GM12878 (cell line): Measurements from ENCODE around the gene KLHL8. TPM values are rescaled to one million over a fixed set of nuclear protein-coding genes. Genes with fewer than 3 reads are reported as not detected.

ENCODE experiments used
- ATAC-seq: fragments of 200-7000 bp; cut with Tn5 transposase; 3 replicates; pipeline ENCODE4 v1.9.1; 2020; ENCODE audit warnings: mild to moderate bottlenecking, moderate library complexity
- BruUV-seq: library from RNA; stranded (reverse); fragments of 400-500 nt; replicated peaks from 2 replicates; lab custom pipeline; 2021; lab: Mats Ljungman, UMichigan
- CTCF ChIA-PET: fragments of 300-600 bp; sonication (Branson Sonifier 250); formaldehyde crosslinking; extraction: SDS; loops from one replicate; lab custom pipeline; 2021; ENCODE audit warnings: inconsistent platforms; lab: Yijun Ruan, JAX
- POLR2A ChIA-PET: fragments of 350-600 bp; formaldehyde crosslinking; extraction: SDS; loops from one replicate; lab custom pipeline; 2021; ENCODE audit warnings: inconsistent platforms; lab: Charles Lee
- RAD21 ChIA-PET: fragments of 300-600 bp; sonication (Branson Sonifier 250); formaldehyde crosslinking; loops from one replicate; lab custom pipeline; 2023; ENCODE audit warnings: antibody characterized with exemption; ENCODE audit not compliant: unreplicated experiment; lab: Charles Lee
- SMC1A ChIA-PET: fragments of 300-600 bp; sonication (Branson Sonifier 250); formaldehyde crosslinking; loops from one replicate; lab custom pipeline; 2023; ENCODE audit not compliant: unreplicated experiment, uncharacterized antibody; lab: Charles Lee
- DNase-seq: peaks from one replicate; pipeline ENCODE4 v3.0.0-alpha.2; 2011; ENCODE audit warnings: low read depth, low spot score
- FAIRE-seq: peaks from 3 replicates; lab custom pipeline; 2011; peaks lifted over from hg19 to GRCh38; lab: Jason Lieb, UNC
- H2AFZ ChIP-seq: 2 replicates; pipeline ENCODE4 v1.6.0; 2011; ENCODE audit warnings: low read depth, low read length, control low read depth; ENCODE audit not compliant: control insufficient read depth
- H3K27ac ChIP-seq: 2 replicates; pipeline ENCODE4 v1.5.1; 2011; ENCODE audit warnings: control low read depth; ENCODE audit not compliant: control insufficient read depth, insufficient read depth
- H3K27me3 ChIP-seq, 2 experiments: replicated peaks in 1 of 2; 2 replicates each; pipeline versions ENCODE4 v1.6.0 to v1.6.1; 2011; ENCODE audit warnings: low read length in 1 of 2; ENCODE audit not compliant: control insufficient read depth in 2 of 2, insufficient read depth in 2 of 2
- H3K36me3 ChIP-seq, 2 experiments: 2 replicates each; pipeline ENCODE4 v1.5.1; 2011; ENCODE audit warnings: low read length in 1 of 2; ENCODE audit not compliant: control insufficient read depth in 2 of 2, insufficient read depth in 2 of 2
- H3K4me1 ChIP-seq: 2 replicates; pipeline ENCODE4 v1.6.1; 2011; ENCODE audit warnings: mild to moderate bottlenecking, low read length, moderate library complexity, mixed read lengths; ENCODE audit not compliant: control insufficient read depth, insufficient read depth
- H3K4me2 ChIP-seq: 2 replicates; pipeline ENCODE4 v1.6.0; 2011; ENCODE audit warnings: control low read depth; ENCODE audit not compliant: control insufficient read depth, insufficient read depth
- H3K4me3 ChIP-seq: fragments of 200-600 bp; sonication (generic); 2 replicates; pipeline ENCODE4 v1.5.1; 2016
- H3K79me2 ChIP-seq: 2 replicates; pipeline ENCODE4 v1.6.0; 2011; ENCODE audit warnings: low read length; ENCODE audit not compliant: control insufficient read depth, insufficient read depth
- H3K9ac ChIP-seq: 2 replicates; pipeline ENCODE4 v1.8.0; 2011; ENCODE audit warnings: low read length, control low read depth, mixed read lengths; ENCODE audit not compliant: control insufficient read depth, insufficient read depth
- H3K9me3 ChIP-seq: replicated peaks from 3 replicates; pipeline ENCODE4 v1.5.1; 2011; ENCODE audit warnings: mild to moderate bottlenecking, low read length; ENCODE audit not compliant: control insufficient read depth, insufficient read depth
- H4K20me1 ChIP-seq: 2 replicates; pipeline ENCODE4 v1.6.0; 2011; ENCODE audit not compliant: control insufficient read depth, insufficient read depth
- CBFB ChIP-seq: IDR thresholded peaks from 2 replicates; pipeline ENCODE4 v1.6.1; 2016; ENCODE audit warnings: antibody characterized with exemption, low read depth
- CHD1 ChIP-seq: IDR thresholded peaks from 2 replicates; pipeline ENCODE4 v1.6.1; 2012; ENCODE audit warnings: low read depth, low read length, improper control_type of control experiment
- EED ChIP-seq: sonication (generic); IDR thresholded peaks from 2 replicates; pipeline ENCODE4 v1.6.1; 2016; ENCODE audit warnings: antibody characterized with exemption, low read depth
- LARP7 ChIP-seq: fragments of 450-650 bp; IDR thresholded peaks from 2 replicates; pipeline ENCODE4 v1.6.1; 2017; ENCODE audit warnings: mild to moderate bottlenecking
- NFIC ChIP-seq: IDR thresholded peaks from 2 replicates; pipeline ENCODE4 v1.6.1; 2012; ENCODE audit warnings: low read depth, mild to moderate bottlenecking, inconsistent platforms, low read length, moderate library complexity
- NFYA ChIP-seq: IDR thresholded peaks from 2 replicates; pipeline ENCODE4 v1.6.1; 2011; ENCODE audit warnings: low read depth, mild to moderate bottlenecking, low read length, improper control_type of control experiment, borderline replicate concordance
- NR2F1 ChIP-seq: fragments of 450-650 bp; conservative IDR thresholded peaks from 2 replicates; pipeline ENCODE4 v1.6.1; 2017; ENCODE audit warnings: mild to moderate bottlenecking
- POLR2A ChIP-seq: IDR thresholded peaks from 2 replicates; pipeline ENCODE4 v1.6.1; 2011; ENCODE audit warnings: low read depth, mild to moderate bottlenecking, low read length
- RB1 ChIP-seq: fragments of 450-650 bp; formaldehyde crosslinking; IDR thresholded peaks from 2 replicates; pipeline ENCODE4 v1.6.1; 2017; ENCODE audit warnings: mild to moderate bottlenecking, borderline replicate concordance
- SREBF2 ChIP-seq: IDR thresholded peaks from 2 replicates; pipeline ENCODE4 v1.6.1; 2012; ENCODE audit warnings: mild to moderate bottlenecking, low read length
- TCF3 ChIP-seq: IDR thresholded peaks from 2 replicates; pipeline ENCODE4 v1.6.1; 2012; ENCODE audit warnings: low read depth, mild to moderate bottlenecking, low read length, borderline replicate concordance; ENCODE audit not compliant: insufficient read depth
- WGBS: methylation state at CpG from one replicate; pipeline ENCODE4 v1.1.6; 2016; ENCODE audit warnings: low lambda C conversion rate; ENCODE audit not compliant: insufficient replicate concordance, insufficient coverage; ENCODE audit errors: missing lambda C conversion rate; 5-methylcytosine and 5-hydroxymethylcytosine counted together
- in situ Hi-C: fragments of 300-500 bp; cut with MboI; formaldehyde crosslinking; loops from 9 replicates; pipeline ENCODE4 v1.14.3; 2018; ENCODE audit warnings: mixed read lengths
- intact Hi-C: fragments of 100-400 bp; cut with micrococcal nuclease; formaldehyde crosslinking; loops from one replicate; pipeline ENCODE4 v1.14.2; 2022; ENCODE audit not compliant: unreplicated experiment
- polyA plus RNA-seq, 11 experiments: library from polyadenylated mRNA; depleted of rRNA in 4 of 11; unstranded in 6 of 11; stranded (reverse) in 5 of 11; fragments of >200 nt; fragmentation: Nextera tagmentation in 4 of 11; fragmentation: Illumina TruSeq in 1 of 11; extraction: Ambion mirVana in 4 of 11; extraction: Trizol in 1 of 11; gene quantifications; 1 replicate in 1 of 11; 2 replicates in 10 of 11; pipeline versions ENCODE4 v1.2.1 to v1.2.3, GENCODE V29; 2011 to 2016; ENCODE audit warnings: inconsistent platforms in 2 of 11, missing spikeins in 2 of 11, low read depth in 1 of 11
- total RNA-seq, 4 experiments: library from RNA; depleted of rRNA in 3 of 4; stranded (reverse); fragments of >200 nt in 3 of 4; fragmentation: Illumina TruSeq in 1 of 4; extraction: Trizol in 1 of 4; gene quantifications; 2 replicates each; pipeline versions ENCODE4 v1.2.1 to v1.2.3, GENCODE V29; 2013 to 2021
- TF ChIP-seq, protein P1 (sequence below): fragments of 450-650 bp; IDR thresholded peaks from 2 replicates; pipeline ENCODE4 v1.6.1; 2017; ENCODE audit warnings: low read depth, mild to moderate bottlenecking, moderate library complexity
- TF ChIP-seq, protein P2 (sequence below): fragments of 450-650 bp; IDR thresholded peaks from 2 replicates; pipeline ENCODE4 v1.6.1; 2018; ENCODE audit warnings: mild to moderate bottlenecking, low read depth, moderate library complexity; ENCODE audit not compliant: partially characterized antibody
- TF ChIP-seq, protein P3 (sequence below): fragments of 150-350 bp; IDR thresholded peaks from 2 replicates; pipeline ENCODE4 v1.6.1; 2014; ENCODE audit warnings: mild to moderate bottlenecking, low read depth, low read length

KLHL8 gene
- total and polyA plus RNA-seq, 10 of the 15 experiments (the other 5 are each of a cell fraction or from before 2014, with no cell fraction given) = 4.5 to 13.1 (median 9.0) TPM

DNA sequence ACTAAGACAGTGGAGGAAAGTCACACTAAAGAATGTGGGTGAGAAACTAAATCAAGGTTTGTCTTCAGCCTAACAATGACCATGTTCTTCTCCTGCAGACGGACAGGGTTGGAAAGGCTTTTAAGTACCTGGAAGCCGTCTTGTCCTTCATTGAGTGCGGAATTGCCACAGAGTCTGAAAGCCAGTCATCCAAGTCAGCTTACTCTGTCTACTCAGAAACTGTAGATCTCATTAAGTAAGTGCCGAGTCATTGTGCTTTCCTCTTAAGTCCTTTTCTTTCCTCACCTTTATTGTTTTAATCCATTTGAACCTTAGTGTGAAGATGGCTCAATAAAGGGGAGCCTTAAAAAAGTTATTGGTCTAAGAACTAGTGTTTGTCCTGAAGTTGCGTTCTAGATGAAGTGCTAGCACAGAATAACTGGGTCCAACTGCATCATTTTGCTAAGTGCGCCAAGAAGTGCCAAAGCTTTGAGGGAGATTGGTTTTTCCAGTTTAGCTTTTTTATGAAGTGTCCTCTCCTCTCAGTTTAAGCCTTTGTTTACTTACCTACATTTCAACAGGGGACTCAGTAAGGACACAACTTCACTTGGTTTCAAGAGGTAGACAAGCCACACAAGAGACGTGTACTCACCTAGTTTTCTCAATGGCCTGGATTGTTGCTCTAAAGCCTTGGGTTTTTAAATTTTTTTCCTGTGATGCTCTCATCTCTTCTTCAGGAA, 89.3 kb downstream of the KLHL8 start (continued):
- TF ChIP-seq EED = no peak
- TF ChIP-seq RB1 = no peak
- TF ChIP-seq, protein P1, sequence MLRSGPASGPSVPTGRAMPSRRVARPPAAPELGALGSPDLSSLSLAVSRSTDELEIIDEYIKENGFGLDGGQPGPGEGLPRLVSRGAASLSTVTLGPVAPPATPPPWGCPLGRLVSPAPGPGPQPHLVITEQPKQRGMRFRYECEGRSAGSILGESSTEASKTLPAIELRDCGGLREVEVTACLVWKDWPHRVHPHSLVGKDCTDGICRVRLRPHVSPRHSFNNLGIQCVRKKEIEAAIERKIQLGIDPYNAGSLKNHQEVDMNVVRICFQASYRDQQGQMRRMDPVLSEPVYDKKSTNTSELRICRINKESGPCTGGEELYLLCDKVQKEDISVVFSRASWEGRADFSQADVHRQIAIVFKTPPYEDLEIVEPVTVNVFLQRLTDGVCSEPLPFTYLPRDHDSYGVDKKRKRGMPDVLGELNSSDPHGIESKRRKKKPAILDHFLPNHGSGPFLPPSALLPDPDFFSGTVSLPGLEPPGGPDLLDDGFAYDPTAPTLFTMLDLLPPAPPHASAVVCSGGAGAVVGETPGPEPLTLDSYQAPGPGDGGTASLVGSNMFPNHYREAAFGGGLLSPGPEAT = no peak
- no peak for TF ChIP-seq POLR2A

DNA sequence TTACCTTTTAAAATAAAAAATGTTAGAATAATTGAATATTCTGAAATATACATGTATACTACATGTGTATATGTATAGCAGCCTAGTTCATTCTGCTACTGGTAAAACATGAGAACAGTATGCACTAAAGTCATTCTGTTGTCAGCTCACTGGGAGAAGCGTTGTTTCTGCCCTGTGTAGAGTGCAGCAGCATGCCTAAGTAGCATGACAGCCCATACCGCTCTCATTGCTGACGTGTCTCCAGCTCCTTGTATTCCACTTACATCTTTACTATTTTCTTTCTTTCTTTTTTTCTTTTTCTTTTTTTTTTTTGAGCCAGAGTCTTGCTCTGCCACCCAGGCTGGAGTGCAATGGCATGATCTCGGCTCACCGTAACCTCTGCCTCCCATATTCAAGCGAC, 90.7 kb downstream of the KLHL8 start:
- Histone ChIP-seq H3K27ac (no peak overlapping the region), H4K20me1 (no peaks in the 10 kb centered on the region), H3K9me3 (no peaks in the 10 kb centered on the region), H3K4me2 (no peak overlapping the region), H3K4me3 (no peak overlapping the region), H3K4me1 (no peaks in the 10 kb centered on the region), H3K27me3 (no peaks in the 10 kb centered on the region), H3K79me2 (no peaks in the 10 kb centered on the region), H3K9ac (no peak overlapping the region), H3K36me3 (peaks cover 19 to 60% of the 10 kb centered on the region in 2 experiments), H2AFZ (no peak overlapping the region)
- in situ Hi-C loops = no loop called here
- ChIA-PET CTCF (interaction anchor here (2.1 kb wide), 1 partner anchor 207 kb away, joined by 8 read pairs; no protein-coding TSS in a partner anchor), POLR2A (no interaction called here), SMC1A (no interaction called here), RAD21 (no interaction called here)
- no TSS peak for BruUV-seq
- ATAC-seq (no peak), DNase-seq (no peak), FAIRE-seq (no peak)
- WGBS = over 99% methylated on average over 6 of the region's 6 CpGs
- TF ChIP-seq SREBF2 (no peak), NFYA (no peak), NFIC (no peak), LARP7 (no peak), NR2F1 (no peak), CHD1 (no peak), CBFB (no peak), TCF3 (no peak)
- TF ChIP-seq, protein P2, sequence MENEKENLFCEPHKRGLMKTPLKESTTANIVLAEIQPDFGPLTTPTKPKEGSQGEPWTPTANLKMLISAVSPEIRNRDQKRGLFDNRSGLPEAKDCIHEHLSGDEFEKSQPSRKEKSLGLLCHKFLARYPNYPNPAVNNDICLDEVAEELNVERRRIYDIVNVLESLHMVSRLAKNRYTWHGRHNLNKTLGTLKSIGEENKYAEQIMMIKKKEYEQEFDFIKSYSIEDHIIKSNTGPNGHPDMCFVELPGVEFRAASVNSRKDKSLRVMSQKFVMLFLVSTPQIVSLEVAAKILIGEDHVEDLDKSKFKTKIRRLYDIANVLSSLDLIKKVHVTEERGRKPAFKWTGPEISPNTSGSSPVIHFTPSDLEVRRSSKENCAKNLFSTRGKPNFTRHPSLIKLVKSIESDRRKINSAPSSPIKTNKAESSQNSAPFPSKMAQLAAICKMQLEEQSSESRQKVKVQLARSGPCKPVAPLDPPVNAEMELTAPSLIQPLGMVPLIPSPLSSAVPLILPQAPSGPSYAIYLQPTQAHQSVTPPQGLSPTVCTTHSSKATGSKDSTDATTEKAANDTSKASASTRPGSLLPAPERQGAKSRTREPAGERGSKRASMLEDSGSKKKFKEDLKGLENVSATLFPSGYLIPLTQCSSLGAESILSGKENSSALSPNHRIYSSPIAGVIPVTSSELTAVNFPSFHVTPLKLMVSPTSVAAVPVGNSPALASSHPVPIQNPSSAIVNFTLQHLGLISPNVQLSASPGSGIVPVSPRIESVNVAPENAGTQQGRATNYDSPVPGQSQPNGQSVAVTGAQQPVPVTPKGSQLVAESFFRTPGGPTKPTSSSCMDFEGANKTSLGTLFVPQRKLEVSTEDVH = no peak
- TF ChIP-seq, protein P3, sequence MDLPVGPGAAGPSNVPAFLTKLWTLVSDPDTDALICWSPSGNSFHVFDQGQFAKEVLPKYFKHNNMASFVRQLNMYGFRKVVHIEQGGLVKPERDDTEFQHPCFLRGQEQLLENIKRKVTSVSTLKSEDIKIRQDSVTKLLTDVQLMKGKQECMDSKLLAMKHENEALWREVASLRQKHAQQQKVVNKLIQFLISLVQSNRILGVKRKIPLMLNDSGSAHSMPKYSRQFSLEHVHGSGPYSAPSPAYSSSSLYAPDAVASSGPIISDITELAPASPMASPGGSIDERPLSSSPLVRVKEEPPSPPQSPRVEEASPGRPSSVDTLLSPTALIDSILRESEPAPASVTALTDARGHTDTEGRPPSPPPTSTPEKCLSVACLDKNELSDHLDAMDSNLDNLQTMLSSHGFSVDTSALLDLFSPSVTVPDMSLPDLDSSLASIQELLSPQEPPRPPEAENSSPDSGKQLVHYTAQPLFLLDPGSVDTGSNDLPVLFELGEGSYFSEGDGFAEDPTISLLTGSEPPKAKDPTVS = no peak
- intact Hi-C loops = no loop called here
